HG03354 (cell line): Measurements from ENCODE around the gene CRELD1.

Experiments used
- ATAC-seq: cut with Tn5 transposase; IDR thresholded peaks from one replicate; pipeline ENCODE4 v1.9.1; 2021; ENCODE audit warnings: mild to moderate bottlenecking; ENCODE audit not compliant: unreplicated experiment, poor library complexity, severe bottlenecking

Gene CRELD1

DNA sequence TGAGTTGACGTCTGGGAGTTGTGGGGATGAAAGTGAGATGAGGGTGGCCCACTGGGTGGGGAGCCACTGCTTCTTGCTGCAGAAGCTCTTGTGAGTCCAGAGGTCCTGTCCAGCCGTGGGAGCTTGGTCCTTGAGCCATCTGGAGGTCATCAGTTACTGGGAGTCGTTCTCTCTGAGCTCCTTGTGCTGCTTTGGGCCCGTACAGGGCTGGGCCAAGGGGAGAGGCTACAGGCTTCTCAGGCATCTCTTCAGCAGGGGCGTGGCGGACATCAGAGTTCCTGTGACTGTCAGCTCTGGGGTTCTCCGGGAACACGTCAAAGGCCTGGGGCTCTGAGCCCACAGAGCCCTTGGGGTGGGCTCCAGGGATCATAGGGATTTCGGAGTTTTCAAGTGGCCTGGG is 16.0 kb downstream of the CRELD1 start:
- no peak for ATAC-seq

GRCh38 chr3:9951126-9951525 is 17.5 kb downstream of the CRELD1 start:
- ATAC-seq = peak; percentile 30

- peak; percentile 20 for ATAC-seq
Measured at GRCh38 chr3:9951598-9951961, 17.9 kb downstream of the CRELD1 start.

GRCh38 chr3:9951962-9952805 is 18.6 kb downstream of the CRELD1 start, which contains the start of gene PRRT3:
TSS of gene PRRT3 (minus strand) at chr3:9952408. CDS start at chr3:9950115, 2,293 bp downstream.
- peak; percentile 79 for ATAC-seq

GRCh38 chr3:9955067-9955502 is 21.5 kb downstream of the CRELD1 start:
- ATAC-seq = no peak

GRCh38 chr3:9955611-9956352 is 22.1 kb downstream of the CRELD1 start:
- no peak for ATAC-seq

GRCh38 chr3:9957214-9957613 is 23.6 kb downstream of the CRELD1 start:
- ATAC-seq = no peak

DNA sequence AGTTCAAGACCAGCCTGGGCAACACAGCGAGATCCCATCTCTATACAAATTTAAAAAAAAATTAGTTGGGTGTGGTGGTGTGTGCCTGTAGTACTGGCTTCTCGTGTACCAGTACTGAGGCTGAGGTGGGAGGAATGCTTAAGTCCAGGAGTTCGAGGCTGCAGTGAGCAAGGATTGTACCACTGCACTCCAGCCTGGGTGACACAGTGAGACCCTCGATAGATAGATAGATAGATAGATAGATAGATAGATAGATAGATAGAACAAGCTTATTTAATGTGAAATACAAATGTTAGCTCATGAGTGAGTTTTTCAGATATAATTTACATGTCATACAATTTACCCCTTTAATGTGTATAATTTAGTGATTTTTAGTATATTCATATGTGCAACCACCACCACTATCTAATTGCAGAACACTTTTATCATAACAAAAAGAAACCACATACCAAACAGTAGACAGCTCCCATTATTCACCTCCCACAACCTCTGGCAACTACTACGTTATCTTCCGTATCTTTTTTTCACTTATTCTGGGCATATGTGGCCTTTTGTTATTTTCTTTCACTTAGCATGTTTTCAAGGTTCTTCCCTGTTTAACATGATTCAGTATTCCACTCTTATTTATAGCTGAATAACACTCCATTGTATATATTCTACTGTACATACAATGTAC is 31.7 kb downstream of the CRELD1 start:
- no peak for ATAC-seq

GRCh38 chr3:9966841-9967240 is 33.2 kb downstream of the CRELD1 start:
- ATAC-seq = no peak

DNA sequence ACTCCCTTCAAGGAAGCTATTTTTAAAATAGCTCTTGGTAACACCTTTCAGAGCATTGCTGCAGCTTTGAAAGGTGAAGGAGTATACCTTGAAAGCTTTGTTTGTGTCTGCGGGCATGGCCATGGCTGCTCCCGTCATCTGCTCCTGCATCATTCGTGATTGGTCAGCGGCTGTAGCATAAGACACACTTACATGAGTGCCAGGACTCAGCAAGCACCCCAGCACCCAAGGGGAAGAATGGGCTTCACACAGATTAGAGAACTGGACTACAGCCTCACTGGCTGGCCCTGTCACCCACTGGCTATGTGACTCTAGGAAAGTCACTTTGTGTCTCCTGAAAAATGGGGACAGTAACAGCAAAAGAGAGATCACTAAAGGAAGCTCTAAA is 36.0 kb downstream of the CRELD1 start:
- ATAC-seq = no peak

DNA sequence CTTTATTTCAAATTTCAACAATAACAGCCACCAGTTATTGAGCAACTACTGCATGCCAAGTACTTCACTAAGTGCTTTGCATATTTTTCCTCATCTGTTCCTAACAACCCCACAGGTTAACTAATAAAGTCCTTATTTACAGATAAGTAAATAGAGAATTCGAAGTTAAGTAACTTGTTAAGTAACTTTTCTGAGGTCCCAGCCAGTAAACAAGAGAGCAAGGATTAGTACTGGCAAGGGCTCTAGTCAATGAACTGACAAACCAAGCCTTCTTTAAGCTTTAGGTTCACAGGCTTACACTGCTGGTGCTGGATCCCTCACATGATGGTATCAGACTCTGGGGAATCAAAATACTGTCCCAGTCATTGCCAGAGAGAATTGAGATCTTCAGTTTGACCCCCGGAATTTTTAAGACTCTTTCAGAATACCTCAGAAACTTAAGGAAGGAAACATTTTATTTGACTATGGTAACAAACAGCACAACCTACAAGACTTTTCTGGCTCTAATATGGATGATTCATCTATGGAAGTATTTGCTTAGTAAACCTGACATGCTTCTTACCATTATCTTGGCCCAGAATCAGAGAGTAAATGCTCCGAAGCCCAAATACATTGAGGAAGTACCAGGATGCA is 36.5 kb downstream of the CRELD1 start:
- ATAC-seq = no peak

- no peak for ATAC-seq
Measured at GRCh38 chr3:9976721-9977709, 43.4 kb downstream of the CRELD1 start.

DNA sequence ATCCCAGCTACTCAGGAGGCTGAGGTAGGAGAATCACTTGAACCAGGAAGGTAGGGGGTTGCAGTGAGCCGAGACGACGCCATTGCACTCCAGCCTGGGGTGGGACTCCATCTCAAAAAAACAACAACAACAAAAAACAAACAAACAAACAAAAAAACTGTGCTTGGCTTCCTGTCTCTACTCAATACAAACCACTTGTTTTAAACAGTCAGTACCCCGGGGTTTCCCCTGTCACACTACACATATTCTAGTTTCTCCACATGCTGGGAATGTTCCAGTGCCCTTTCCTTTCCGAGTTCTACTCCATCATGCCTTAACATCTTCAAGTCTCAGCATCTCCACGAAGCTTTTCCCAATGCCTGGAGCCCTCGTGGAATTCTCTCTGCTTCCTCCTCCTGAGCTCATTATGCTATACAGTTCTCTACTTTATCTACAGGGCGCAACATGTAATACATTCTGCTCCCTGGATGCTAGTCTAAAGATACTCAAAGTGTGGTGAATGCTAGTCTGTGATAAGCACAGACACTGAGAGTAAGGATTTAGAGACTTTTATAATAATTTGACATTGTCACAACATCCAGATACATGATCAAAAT is 45.2 kb downstream of the CRELD1 start:
- no peak for ATAC-seq

DNA sequence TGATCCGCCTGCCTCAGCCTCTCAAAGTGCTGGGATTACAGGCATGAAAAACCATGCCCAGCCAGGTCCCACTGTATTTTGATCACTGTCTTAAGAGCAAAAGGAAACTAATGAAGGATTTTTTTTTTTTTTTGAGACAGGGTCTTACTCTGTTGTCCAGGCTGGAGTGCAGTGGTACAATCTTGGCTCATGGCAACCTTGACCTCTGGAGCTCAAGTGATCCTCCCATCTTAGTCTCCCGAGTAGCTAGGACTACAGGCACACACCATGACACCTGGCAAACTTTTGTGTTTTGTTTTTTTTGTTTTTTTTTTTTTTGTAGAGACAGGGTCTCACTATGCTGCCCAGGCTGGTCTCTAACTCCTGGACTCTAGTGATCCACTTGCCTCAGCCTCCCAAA is 46.6 kb downstream of the CRELD1 start:
- ATAC-seq = no peak

DNA sequence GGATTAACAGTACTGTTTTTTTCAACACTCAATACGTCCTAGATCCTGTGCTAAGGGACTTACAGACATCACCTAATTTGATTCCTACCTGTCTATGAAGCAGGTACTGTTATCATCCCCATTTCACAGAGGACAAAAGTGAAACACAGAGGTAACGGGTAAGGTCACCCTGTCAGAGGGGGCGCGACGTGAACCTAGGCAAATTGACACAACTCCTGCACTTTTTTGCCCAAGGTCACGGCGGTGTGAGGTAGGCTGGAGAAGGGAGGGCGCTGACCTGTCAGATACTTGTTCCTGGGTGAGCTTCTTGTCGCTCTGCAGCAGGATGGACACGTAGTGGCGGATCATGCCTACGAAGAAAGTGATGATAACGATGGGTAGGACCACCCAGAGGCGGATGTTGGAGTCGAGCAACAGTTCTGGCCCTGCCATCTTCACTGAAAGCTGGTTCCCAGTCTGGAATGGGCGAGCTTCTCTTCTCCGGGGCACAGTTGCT is 52.6 kb downstream of the CRELD1 start:
- peak; percentile 35 for ATAC-seq

GRCh38 chr3:9994086-9994844 is 60.6 kb downstream of the CRELD1 start:
- no peak for ATAC-seq
